GM18526 (cell line): ENCODE results near the gene DSC3.

ENCODE experiments used
- POLR2A ChIP-seq: IDR thresholded peaks from 3 replicates; pipeline ENCODE4 v1.6.1; 2011; ENCODE audit not compliant: insufficient read length; ENCODE audit errors: extremely low read depth

DSC3 gene

GRCh38 chr18:31042406-31043181 lies at the start of gene DSC3:
Gene DSC3 (minus strand): TSS chr18:31042742. CDS start chr18:31042660, 82 bp downstream.
- TF ChIP-seq POLR2A: no peak

DNA sequence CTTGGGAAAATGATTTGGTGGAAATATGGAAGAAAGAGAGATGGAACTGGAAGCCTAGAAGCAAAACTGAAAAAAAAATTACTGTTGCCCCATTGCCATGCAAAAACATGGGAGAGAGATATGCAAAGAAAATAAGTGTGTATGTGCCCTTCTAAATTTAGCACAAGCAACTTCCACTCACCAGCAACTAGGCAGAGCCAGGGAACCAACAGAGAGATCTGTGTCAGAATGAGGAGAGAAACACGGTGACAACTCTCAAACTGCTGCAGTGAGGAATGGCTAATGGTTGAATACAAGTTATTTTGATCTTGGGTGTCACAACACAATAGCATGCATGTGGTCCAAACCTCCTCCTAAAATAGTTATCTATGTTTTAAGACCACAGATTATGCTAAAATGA lies 48.8 kb upstream of the DSC3 start:
- TF ChIP-seq POLR2A: no peak

GRCh38 chr18:31088532-31088931 lies 46.0 kb upstream of the DSC3 start:
- TF ChIP-seq POLR2A: no peak

DNA sequence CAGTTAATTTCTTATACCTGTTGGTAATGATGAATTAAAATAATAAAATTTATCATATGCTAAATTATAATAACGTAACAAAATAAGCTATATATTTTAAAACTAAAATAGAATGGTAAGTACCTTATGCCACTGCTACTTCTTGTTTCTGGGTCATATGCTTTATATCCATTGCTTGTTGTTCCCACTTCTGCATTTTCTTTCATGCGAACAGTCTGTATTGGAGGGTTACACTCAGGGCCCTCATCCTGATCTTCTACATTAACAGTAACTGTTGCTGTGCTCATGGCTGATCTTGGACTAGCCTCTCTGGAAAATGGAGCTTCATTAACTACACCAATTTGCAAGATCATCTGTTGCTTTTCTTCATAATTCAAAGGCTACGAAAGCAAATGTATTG lies 37.4 kb upstream of the DSC3 start:
- TF ChIP-seq POLR2A: no peak

DNA sequence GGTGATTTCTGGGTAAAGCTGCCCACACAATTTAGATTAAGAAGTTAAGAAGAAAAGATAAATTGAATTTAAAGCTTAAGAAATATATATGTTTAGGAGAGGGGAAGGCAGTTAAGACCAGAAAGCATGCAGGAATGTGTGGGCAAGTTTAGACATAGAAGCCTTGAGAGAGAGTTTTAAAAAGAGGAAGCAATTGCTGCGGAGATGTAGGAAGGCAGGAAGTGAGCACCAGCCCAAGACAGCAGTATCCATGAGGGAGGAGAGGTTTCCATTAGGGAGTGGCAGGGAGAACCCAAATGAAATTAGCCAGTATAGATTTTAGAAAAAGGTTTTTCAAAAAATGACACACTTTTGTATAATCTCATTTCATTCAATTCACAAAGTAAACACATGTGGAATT lies 35.3 kb upstream of the DSC3 start:
- no peak for TF ChIP-seq POLR2A

DNA sequence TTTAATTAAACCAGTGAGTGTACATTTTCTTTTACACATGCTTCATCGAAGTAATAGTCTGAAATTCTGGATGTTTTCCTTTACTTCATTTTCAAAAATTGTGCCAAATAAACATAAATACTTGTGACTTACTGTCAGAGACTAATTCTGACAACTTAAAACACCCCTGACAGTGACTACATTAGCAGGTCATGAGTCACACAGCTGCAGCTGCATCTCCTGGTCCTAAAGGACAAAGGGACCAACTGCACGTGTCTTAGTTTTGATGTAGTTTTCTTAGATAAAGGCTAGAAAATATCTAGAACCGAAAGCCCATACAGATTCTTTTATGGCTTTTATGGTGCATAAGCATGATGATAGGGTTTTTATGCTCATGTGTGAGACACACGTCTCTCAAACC lies 29.6 kb upstream of the DSC3 start:
- no peak for TF ChIP-seq POLR2A

GRCh38 chr18:31070206-31070605 lies 27.7 kb upstream of the DSC3 start:
- no peak for TF ChIP-seq POLR2A

DNA sequence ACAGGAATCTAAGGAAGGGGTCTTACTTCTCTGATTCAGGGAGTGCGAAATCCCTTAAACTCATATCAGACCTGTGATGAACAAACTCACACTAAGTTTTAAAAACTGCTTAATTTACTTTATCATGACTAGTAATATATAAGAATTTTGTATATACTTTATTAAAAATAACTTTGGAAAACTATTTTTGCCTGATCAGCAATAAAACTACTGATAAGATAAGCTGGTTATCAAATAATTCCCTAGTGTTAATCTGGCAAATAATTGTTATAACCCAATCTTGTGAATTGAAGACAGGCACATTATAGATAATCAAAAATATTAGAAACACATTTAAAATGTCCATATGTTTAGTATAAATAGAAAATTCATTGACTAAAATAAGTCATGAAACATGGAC lies 23.7 kb upstream of the DSC3 start:
- TF ChIP-seq POLR2A: no peak

DNA sequence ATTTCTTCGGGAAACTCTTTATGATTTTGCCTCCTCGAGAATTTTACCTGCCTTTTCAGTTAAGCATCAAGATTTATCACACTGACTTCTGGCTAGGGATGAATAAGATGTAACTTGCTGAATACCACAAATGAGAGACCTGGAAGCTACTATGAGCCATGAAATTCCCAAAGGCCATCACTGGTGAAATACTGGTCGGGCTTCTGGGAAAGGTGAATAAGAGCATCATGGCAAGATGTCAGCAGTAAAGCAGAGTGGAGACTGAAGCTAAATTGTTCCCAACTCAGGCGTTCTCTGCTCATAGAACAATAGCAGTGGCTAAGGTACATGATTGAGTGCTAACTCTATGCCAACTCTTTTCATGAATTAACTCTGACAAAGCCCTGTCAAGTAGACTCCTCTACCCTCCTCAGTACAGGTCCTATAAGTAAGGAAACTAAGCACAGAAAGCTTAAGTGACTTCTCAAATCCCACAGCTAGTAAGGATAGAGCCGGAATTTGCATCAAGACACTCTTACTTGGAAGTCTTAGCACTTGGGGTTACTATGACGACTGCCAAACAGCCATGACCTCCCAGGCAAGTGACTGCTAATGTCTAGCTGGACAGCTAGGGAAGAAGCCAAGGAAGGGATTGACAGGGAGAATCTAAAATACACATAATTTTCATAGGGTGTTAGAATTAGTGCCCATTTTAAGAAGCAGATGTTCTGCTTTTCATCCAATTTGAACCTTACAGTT lies 22.7 kb upstream of the DSC3 start:
- TF ChIP-seq POLR2A: no peak

GRCh38 chr18:31064130-31064529 lies 21.6 kb upstream of the DSC3 start:
- TF ChIP-seq POLR2A: no peak

- TF ChIP-seq POLR2A: no peak
Observed at GRCh38 chr18:31061945-31062344, 19.4 kb upstream of the DSC3 start.

DNA sequence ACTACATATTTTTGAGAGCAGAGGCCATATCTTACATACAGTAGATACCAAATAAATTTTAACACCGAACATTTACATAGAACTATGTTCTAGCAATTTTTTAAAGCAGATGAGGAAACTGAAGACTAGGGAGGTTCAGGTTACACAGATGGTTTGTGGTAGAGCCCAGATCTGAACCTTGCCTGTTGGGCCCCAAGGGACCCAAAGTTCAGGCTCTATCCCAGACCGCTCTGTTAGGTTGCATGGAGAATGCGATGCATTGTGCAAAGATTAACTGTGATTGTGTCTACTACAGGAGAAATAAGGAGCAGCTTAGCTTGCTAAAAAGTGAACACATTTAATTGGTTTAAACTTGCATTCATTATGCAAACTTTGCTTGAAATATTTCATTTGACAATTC lies 16.4 kb upstream of the DSC3 start:
- TF ChIP-seq POLR2A: no peak

DNA sequence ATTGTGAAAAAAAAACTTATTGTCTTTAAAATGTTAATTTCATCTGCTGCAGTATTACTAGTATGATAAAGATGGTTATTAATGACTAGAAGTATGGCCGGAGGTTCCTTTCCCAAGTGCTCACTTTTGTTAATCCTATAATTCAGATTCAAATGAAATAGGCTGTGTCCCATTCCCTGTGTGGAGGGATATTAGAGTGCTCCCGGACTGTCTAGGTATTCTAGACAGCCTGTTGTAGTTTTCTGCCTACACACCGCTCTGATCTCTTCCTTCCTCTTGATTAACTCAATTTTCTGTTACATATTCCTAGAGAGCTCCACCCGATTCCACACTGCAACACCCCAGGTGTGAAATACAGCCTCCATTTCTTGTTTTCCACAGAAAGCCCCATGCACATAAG lies 15.4 kb upstream of the DSC3 start:
- TF ChIP-seq POLR2A: no peak

DNA sequence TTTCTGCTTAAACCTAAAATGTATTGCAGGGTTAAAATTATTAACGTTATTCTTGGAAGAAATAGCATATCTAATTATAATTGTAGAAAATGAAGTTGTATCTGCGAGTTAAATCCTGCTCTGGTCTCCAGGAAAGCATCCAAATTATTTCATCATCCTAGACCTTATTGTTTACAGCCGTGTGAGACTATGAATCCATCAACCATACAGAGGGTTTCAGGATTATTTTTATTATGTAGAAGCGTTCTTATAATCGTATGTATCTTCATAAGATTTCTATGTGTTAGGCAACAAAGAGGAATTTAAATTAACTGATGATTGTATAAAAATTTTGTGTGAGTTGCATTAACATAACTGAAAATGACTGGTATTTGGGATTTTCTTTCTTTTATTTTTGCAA lies 14.5 kb upstream of the DSC3 start:
- TF ChIP-seq POLR2A: no peak

DNA sequence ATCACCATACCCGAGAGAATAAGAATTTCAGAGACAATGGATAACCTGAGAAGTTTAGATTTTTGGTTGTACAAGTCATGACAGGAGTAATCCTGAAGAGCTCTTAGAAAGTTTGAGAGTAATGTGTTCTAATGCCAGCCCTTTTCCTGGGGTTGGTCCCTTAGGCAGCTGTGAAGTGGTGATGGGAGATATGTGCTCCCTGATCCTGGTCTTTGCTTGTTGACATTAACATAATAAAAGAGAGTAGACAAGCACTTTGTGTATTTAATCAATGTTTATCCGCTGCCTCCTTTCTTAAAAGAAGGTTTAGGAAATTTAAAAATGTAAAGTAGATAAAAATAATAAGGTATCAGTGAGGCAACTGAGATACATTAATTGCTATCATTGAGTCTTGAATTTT lies 13.8 kb upstream of the DSC3 start:
- no peak for TF ChIP-seq POLR2A

DNA sequence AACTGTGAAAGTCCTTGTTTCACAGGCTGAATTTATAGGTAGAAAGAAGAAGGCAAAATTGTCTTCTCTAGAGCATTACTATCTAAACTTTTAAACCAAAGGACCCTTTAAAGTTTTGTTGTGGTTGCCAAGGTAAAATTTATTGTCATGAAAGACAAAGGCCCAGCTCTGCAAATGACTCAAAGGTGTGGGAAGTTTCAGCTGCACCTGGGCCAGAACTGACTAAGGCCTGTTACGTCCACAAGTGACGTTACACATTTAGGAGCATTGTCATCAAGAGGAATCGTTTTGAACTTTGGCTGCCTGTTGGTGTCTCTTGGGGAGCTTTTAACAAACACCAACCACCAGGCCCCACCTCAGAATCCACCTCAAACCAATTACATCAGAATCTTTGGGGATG lies 8.1 kb upstream of the DSC3 start:
- no peak for TF ChIP-seq POLR2A

- TF ChIP-seq POLR2A: no peak
Observed at GRCh38 chr18:31049189-31049588, 6.6 kb upstream of the DSC3 start.
